DMS 273 treated with DMSO at 0.1 percent for 48 hours (cell line): Measurements from ENCODE around the gene TUSC7.

Experiments used
- DNase-seq: peaks from one replicate; lab custom pipeline; 2025; lab: John Stamatoyannopoulos, UW

Gene TUSC7

DNA sequence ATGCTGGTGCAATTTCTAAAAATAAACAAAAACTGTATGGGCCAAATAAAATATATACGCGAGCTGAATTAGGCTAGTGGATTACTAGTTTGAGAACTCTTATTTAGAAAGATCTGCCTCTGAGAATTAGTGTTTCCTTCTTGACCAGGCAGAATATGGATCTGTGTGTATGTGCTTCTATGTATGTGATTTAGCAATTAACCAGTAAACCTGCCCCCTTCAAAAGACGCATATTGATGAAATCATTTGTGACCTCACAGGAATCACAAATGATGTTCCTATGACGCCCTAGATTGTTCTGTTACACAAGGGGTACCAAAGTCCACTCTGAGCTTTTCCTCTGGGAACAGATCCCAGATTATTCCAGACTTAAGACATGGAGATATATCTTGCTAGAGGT is at the start of gene TUSC7:
Gene TUSC7, plus strand, starts transcription at position 301 of the 400 bp plus-strand sequence.
- no peak for DNase-seq

DNA sequence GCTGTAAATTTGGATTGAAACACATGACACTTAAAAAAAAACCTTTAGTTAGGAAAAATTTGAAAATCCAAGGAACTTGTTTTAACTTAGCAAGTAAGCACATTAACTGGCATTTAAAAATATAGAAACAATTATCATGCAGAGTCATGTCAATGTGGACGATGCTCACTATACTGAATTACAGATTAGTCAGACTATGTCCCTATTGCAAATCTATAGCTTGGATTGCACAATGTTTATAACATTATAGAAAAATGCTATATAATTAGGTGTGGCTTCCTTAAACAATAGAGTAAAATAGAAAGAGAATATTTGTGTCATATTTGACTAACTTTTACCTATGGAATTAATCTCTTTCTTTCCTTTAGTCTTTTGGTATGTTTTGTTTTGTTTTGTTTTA is 48.4 kb upstream of the TUSC7 start:
- DNase-seq = no peak

DNA sequence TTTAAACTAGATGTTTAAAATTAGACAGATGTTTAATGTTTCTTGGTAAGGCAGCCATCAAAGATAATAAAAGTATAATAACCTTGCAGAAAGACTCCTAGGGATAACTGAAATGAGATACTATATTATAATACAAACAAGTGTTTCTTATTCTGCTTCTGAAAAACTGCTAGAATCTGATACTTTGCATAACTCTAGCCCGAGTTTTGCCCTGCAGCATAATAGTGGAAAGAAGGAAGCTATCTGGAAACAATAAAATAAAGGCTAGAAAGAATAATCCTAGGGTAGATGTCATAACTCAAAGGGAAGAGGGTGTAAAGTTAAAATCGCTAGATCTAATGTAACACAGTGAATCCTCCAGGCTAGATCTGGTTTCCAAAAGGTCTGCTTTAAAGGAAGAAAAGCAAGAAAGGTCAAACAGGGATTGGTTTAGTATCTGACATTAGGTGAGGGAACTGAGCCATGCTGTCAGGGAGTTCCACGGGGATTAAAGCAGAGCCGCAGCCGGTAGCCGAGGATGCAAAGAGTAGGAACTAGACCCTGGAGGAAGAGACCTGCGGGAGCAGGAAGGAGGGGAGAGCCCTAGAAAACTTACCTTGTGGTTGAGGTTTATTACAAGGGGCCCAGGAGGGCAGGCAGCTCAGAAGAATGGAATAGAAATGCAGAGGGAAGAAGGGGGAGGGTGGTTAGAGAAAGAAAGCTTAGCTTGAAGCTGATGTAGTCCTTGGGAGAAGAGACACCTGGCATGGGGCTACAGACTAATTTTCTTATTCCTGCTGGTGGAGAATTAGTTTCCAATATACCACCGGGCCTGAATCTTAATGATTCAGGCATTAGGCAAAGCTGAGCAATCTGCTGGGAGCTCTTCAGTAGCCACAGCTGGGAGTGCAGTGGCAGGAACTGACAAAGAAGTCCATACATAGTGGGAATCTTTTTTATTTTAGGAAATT is 46.1 kb upstream of the TUSC7 start:
- DNase-seq = no peak

GRCh38 chr3:116667324-116667723 is 42.3 kb upstream of the TUSC7 start:
- DNase-seq = no peak

DNA sequence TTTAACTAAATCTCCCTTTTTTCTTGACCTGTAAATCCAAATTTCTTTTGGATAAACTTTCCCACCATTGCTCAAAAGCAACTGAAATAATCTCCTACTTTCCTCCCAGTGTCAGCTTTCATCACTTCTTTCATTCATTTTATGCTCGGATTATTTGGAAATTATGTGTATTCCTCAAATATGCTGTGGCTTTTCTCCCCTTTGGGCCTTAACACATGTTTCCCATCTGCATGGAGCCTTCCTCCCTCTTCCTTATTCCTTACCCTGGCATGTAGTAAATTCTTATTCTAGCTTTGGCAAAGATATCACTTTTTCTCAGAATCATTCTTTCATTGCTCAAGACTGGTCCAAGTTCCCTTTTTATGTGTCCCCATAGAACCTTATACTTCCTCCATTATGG is 41.8 kb upstream of the TUSC7 start:
- DNase-seq = no peak

DNA sequence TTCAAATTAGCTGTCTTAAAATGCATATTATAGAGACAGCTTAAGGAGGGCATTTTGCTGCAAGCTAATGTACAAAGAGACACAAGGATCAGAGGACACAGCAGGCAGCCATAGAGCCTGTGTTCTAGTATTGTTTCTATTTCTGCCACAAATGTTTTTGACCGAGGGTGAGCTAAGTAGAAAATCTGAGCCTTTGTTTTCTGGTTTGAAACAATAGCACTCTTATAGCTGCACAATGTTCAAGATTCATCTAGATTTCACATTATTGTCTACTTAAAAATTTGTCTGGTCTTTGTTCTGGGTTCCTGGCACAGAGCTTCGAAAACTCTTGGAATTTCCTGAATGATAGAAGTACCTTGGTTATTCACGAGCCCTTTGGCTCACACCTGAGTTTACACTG is 40.0 kb upstream of the TUSC7 start:
- no peak for DNase-seq

DNA sequence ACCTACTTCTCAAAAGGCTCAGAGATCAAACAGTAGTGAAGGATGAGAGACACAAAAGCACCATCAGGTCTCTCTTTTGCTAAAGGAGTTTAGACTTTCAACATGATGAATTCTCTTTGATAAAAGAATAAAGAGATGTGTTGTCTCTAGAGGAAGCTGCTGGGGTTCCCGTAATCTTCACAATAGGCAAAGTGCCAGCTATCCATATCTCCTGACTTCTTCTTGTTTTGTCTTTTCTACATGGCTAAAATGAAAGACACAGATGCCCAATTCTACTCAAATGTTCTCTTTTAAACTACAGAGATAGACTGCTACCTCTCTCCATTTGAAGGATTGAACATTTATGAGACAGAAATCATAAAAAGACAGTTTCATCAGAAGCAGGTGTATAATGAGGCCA is 38.4 kb upstream of the TUSC7 start:
- no peak for DNase-seq

DNA sequence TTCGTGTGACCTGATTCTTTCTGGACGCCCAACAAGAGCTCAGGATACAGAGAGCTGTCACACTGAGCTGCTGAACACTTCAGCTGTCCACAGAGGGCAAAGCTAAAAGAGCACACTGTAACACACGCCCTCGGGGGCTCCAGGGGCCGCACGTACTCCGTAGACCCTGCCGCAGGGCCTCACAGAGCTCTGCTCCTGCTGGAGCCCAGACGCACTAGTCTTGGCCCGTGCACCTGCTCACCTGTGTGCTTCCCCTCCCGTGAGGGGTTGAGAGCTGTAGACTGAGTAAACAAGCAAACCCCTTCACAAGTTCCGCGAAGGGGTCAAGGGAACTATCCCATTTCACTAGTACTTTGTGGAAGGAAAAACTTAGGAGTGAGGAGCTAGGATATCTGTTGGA is 30.7 kb upstream of the TUSC7 start:
- DNase-seq = no peak

DNA sequence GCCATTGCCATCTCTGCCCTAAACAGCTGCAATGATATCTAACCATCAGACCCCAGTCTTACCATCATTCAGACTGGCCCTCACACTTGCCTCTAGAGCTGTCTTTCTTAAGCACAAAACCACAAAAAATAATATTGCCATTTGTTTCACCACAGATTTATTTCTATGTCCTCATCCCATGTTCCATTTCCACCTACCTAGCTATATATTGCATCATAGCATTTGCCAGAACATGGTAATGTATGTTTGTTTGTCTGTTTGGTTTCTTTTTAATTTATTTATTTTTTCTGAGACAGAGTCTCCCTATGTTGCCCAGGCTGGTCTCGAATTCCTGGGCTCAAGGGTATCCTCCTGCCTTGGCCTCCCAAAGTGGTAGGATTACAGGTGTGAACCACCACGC is 18.5 kb upstream of the TUSC7 start:
- DNase-seq = no peak

DNA sequence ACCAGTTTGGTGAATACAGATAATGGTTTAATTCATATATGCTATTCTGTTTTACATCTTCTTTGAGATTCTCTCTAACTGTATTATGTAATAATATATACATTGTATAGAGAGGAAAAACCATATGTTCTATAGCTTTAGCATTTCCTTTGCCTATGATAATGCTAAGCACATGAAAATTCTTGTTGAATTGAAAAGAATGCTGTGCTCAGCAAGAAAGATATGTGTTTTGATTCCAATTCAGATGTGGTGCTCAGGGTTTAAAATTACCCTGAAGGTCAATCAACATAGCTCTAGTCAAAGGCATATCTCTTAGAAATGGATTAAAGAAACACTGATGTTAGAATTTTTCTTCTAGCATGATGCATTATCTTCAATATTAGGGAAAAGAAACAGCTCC is 8.5 kb upstream of the TUSC7 start:
- no peak for DNase-seq

- DNase-seq = no peak
These were observed 7.2 kb upstream of the TUSC7 start for GRCh38 chr3:116702334-116702733.

DNA sequence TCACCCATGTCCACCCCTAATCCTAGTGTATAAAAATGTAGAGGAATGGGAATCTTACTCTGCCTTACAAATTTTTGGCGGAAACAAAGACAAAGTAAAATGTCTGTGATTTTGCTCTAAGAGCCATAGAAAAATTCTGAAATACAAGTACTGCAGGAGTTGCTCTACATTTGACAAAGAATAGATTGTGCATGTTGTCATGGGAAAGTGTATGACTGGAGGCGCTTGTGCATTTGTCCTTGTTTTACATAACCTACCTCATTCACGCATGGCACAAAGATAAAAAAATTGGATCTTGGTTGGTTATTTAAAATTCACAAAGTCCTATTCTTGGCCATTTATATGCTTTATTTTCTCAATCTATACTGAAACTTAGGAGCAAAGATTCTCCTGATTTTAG is 2.0 kb upstream of the TUSC7 start:
- no peak for DNase-seq

DNA sequence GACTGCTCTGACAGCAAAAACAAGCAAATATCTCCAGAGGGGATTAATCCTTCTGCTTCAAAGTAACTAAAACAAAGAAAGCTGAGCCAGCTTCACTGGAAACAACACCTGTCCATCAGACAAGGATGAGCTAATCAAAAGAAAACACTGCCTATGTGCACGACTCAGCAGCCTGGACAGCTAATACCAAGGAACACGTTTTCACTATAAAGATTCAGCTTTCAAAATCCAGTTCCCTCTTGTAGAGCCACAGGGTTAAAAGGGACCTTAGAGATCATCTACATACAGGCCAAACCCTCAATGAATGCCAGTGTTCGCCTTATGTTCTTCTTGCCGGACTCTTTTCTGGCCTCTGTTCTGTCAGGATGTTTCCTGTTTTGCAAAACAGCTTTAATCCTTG is 6.9 kb downstream of the TUSC7 start:
- DNase-seq = no peak

DNA sequence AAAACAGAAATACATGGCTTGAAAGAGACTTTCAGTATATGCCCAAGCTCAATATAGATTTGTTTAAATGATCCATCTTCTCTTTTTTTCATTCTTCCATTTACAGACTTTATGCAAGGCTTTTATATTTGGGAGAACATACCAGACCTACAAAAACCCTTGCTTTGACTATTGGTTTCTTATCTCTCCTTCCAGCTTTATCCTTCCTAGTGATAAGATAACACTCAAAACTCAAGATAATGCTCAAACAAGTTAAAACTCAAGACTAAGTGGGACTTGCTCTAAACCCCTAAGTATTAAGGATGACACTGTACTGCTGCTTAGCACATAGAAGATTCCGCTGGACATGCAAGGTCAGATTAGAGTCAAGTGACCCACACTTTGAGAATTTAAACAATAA is 8.0 kb downstream of the TUSC7 start:
- no peak for DNase-seq

- DNase-seq = no peak
These were observed 18.9 kb downstream of the TUSC7 start for GRCh38 chr3:116728454-116728853.

GRCh38 chr3:116734243-116734642 is 24.7 kb downstream of the TUSC7 start:
- DNase-seq = no peak

DNA sequence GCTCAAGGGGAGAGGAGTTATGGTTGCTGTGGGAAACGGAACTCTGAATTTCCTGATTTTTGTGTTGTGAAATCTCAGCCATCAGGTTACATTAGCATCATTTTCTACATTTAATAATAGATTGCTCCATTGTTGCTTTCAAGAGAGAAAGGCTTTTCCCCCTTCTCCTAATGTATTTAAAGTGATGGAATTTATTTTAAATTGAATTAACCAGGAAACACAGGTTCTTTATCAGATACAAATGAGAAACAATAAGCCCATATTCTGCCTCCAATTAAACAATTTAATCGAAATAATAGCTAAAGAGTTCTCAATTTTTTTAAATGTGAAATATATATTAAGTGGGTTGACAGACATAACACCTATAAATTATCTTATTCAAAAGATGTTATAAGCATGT is 30.1 kb downstream of the TUSC7 start:
- DNase-seq = no peak

GRCh38 chr3:116740293-116740692 is 30.7 kb downstream of the TUSC7 start:
- no peak for DNase-seq

- DNase-seq = no peak
These were observed 31.9 kb downstream of the TUSC7 start for GRCh38 chr3:116741467-116741866.

GRCh38 chr3:116743062-116743461 is 33.5 kb downstream of the TUSC7 start:
- no peak for DNase-seq

- DNase-seq = no peak
These were observed 39.8 kb downstream of the TUSC7 start for GRCh38 chr3:116749388-116749787.

- DNase-seq = no peak
These were observed 47.7 kb downstream of the TUSC7 start for GRCh38 chr3:116757315-116757714.

DNA sequence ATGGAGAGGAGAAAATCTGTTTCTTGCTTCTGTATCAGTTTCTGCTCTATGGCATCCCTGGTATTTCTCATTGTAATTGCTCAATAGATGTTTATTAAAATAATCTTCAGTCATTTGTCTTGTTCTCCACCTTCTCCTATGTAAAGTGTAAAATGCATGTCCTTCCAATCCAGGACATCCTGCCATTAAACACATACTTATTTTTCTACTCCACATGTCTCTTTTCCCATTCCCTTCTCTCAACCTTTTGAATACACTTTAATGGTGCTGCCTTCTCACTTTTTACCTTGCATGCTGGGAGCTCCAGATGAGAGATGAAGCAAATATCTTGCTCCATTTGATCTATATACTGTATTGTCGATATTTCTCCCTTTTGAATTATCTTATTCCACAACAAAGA is 49.7 kb downstream of the TUSC7 start:
- DNase-seq = no peak
